GM13976 (cell line): ENCODE data around the gene CST7.

Experiments
- DNase-seq: peaks from one replicate; pipeline ENCODE4 v3.0.0; 2012; ENCODE audit warnings: low spot score
- in situ Hi-C: fragments of 300-500 bp; cut with MboI; formaldehyde crosslinking; loops from one replicate; pipeline ENCODE4 v1.12.0; 2022; ENCODE audit warnings: low sequenced_read_pairs, mixed read lengths, inconsistent platforms; ENCODE audit not compliant: unreplicated experiment
- TF ChIP-seq, protein P1 (sequence below): IDR thresholded peaks from 2 replicates; pipeline ENCODE4 v1.5.1; 2012; ENCODE audit warnings: borderline replicate concordance, mild to moderate bottlenecking; ENCODE audit not compliant: insufficient read depth; ENCODE audit errors: extremely low read depth, missing control alignments, control extremely low read depth

Gene CST7

DNA sequence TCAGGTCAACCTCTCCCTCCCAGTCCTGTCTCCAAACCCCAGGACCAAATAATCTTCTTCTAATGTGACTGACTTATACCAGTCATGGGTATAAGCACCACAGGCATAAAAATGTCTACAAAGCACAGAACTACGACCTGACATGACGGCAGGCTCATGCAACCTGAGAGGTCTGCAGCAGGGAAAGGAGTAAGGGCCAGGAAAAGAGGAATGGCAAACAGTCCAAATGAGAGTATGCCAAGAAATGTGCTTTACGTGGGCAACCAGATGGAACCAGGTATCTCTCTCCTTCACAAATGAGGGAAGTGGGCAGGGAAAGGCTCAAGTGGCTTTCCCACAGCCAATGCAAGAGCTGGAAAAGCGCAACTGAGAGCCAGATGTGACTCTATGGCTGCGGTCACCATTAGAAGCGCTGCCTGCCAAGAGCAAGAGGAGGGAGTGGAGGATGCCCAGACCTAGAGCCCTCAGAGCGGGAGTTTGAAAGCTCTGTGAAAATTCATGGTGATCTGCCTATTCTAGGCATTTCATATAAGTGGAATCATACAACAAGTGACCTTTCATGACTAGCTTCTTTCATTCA is 37.5 kb downstream of the CST7 start:
- TF ChIP-seq, protein P1, sequence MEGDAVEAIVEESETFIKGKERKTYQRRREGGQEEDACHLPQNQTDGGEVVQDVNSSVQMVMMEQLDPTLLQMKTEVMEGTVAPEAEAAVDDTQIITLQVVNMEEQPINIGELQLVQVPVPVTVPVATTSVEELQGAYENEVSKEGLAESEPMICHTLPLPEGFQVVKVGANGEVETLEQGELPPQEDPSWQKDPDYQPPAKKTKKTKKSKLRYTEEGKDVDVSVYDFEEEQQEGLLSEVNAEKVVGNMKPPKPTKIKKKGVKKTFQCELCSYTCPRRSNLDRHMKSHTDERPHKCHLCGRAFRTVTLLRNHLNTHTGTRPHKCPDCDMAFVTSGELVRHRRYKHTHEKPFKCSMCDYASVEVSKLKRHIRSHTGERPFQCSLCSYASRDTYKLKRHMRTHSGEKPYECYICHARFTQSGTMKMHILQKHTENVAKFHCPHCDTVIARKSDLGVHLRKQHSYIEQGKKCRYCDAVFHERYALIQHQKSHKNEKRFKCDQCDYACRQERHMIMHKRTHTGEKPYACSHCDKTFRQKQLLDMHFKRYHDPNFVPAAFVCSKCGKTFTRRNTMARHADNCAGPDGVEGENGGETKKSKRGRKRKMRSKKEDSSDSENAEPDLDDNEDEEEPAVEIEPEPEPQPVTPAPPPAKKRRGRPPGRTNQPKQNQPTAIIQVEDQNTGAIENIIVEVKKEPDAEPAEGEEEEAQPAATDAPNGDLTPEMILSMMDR = no peak
- in situ Hi-C loops = no loop called here
- no peak for DNase-seq

DNA sequence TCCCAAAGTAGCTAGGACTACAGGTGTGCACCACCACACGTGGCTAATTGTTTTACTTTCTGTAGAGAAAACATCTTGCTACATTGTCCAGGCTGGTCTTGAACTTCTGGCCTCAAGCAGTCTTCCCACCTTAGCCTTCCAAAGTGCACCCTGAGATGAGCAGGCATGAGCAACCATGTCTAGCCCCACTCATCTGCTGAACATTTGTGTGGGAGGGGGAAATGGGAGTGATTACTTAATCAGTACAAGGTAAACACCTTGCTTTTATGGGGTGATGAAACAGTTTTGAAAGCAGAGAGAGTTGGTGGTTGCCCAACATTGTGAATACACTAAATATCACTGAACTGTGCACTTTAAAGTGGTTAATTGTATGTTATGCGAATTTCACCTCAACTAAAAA is 38.2 kb downstream of the CST7 start:
- TF ChIP-seq, protein P1 = no peak
- in situ Hi-C loops = no loop called here
- DNase-seq = no peak

DNA sequence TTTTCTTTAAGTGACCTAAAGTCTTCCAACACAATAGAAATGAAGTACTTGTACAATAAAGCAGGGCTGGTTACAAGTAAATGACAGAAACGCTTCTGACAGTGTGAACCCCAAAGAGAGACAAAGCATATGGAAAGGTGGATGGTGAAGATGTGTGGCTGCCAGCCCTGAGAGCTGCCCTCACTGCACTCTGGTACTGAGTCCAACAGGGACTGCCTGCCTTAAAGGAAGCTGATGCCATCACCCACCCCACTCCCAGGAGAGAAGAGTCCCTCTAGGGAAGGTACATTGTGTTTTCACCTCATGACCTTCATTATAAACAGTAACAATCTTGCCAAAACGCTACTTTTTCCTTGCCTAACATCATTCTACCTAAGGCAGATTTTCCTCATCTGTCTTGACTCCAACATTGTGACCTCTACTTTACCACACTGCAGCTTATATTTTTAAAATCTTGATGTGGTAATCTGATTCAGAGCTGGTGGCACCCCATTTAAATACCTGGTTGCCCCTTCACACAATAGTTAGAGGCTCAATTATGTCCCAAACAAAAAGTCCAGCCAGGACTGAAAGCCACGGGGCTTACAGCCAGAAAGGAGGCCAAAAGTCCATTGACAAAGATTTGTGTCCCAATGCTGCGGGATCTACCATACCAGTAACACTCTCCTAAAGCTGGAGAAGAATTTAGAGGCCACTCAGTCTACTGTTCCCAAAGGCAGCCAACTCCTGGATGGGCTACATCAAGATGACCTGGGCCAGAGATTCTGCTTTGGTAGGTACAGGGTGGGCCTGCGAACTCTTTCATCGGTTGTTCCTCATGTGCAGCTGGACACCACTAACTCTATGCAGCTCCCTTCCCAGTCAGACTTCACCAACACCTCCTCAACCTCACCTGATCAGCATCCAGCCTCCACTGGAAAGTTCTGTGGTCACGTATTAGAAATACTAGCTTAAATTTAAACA is 39.1 kb downstream of the CST7 start:
- TF ChIP-seq, protein P1 = no peak
- in situ Hi-C loops = no loop called here
- no peak for DNase-seq

DNA sequence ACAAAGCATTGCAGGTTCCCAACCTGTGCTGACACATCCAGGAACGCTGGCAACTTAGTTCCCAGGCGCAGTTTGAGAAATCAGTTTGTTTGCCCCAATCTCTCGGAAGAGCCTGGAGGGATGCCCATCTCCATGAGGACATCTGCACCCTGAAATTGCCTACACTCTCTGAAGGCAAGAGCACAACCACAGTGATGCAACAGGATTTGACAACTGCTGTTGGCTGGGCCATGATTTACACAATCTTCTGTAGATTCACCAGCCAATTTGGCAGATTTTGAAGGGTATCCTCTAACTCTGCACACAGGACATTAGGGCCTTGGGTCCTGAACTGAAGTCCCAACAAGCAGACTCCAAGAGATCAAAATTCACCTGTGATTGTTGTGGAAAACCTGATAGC is 40.1 kb downstream of the CST7 start:
- in situ Hi-C loops = no loop called here
- TF ChIP-seq, protein P1 = no peak
- DNase-seq = no peak

DNA sequence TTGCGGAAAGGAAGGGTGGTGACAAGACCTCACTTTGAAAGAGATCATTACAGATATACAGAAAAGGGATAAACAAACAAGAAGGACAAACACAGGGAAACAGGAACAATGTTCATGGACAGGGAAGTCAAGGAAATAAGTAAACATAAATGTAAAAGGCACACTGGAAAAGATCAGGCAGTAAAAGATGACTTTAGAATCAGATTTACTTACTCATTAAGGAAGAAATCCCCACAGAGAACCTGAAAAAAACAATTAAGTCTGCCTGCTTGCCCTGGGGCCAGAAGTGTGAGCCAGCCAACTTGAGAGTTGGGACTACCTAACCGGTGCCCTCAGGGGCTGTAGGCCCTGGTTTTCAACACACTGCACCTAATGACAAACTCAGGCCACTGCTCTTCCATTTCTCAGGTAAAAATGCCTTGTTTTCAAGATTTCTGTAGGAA is 41.8 kb downstream of the CST7 start:
- in situ Hi-C loops = loop anchor here (10.0 kb wide), 2 partner anchors 184 to 414 kb away; partner anchors contain the start of gene GINS1
- TF ChIP-seq, protein P1 = no peak

DNA sequence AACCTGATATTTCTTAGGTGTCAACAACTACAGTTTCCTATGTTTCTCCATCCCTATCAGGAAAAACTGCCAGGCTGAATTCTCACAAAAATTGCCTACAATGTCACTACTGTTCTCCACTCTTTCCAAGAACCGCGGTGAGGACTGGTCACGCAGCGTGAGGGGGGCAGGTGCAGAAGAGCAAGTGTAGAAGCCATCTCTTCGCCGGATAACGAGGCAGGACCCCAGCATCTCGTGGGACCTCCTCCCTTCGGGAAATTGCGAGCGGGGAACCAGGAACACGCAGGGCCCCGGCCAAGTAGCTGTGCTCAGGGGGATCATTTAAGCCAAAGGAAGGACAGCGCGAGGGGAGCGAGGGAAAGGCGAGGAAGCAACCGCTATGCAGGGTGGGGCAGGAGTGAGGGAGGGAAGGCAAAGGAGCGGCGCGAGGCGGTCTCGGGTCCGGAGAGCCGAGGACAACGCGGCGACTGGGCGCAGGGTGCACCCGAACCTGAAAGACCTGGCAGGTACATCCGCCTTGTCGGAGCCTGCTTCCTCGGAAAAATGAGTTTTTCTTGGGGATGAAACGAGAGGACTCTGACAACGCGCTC is 42.9 kb downstream of the CST7 start:
- DNase-seq = no peak
- in situ Hi-C loops = loop anchor here (10.0 kb wide), 2 partner anchors 183 to 413 kb away; partner anchors contain the start of gene GINS1

More for the DNA sequence above, 41.8 kb downstream of the CST7 start:
- no peak for DNase-seq

More for the DNA sequence above, 42.9 kb downstream of the CST7 start:
- TF ChIP-seq, protein P1 = no peak
